HG03575 (cell line): Measurements from ENCODE around the gene IGLL5.

Experiments used
- ATAC-seq: cut with Tn5 transposase; IDR thresholded peaks from one replicate; pipeline ENCODE4 v1.9.1; 2021; ENCODE audit not compliant: unreplicated experiment, insufficient number of reproducible peaks, low FRiP score; ENCODE audit errors: extremely low read depth

The IGLL5 gene

GRCh38 chr22:22909605-22910271 lies 22.1 kb downstream of the IGLL5 start:
- ATAC-seq: no peak

- ATAC-seq: no peak
Observed at GRCh38 chr22:22910272-22911240, 22.9 kb downstream of the IGLL5 start.

- ATAC-seq: no peak
Observed at GRCh38 chr22:22911327-22912134, 23.9 kb downstream of the IGLL5 start.

GRCh38 chr22:22912135-22912987 lies 24.7 kb downstream of the IGLL5 start:
- ATAC-seq: no peak

- ATAC-seq: no peak
Observed at GRCh38 chr22:22912988-22913253, 25.3 kb downstream of the IGLL5 start.

- ATAC-seq: no peak
Observed at GRCh38 chr22:22913989-22914388, 26.4 kb downstream of the IGLL5 start.

GRCh38 chr22:22914726-22915669 lies 27.4 kb downstream of the IGLL5 start:
- ATAC-seq: no peak

- ATAC-seq: no peak
Observed at GRCh38 chr22:22915670-22916035, 28.0 kb downstream of the IGLL5 start.

GRCh38 chr22:22916215-22916951 lies 28.8 kb downstream of the IGLL5 start:
- ATAC-seq: no peak

GRCh38 chr22:22916952-22917290 lies 29.3 kb downstream of the IGLL5 start:
- ATAC-seq: no peak

GRCh38 chr22:22917377-22917776 lies 29.8 kb downstream of the IGLL5 start:
- ATAC-seq: no peak

- ATAC-seq: no peak
Observed at GRCh38 chr22:22918297-22918965, 30.8 kb downstream of the IGLL5 start.

GRCh38 chr22:22919041-22919440 lies 31.4 kb downstream of the IGLL5 start:
- ATAC-seq: no peak

GRCh38 chr22:22920104-22920654 lies 32.6 kb downstream of the IGLL5 start:
- no peak for ATAC-seq

- no peak for ATAC-seq
Observed at GRCh38 chr22:22920910-22921550, 33.4 kb downstream of the IGLL5 start.

- ATAC-seq: no peak
Observed at GRCh38 chr22:22921575-22921974, 34.0 kb downstream of the IGLL5 start.
